ENCODE results near the gene DLX2.

DLX2 gene

DNA sequence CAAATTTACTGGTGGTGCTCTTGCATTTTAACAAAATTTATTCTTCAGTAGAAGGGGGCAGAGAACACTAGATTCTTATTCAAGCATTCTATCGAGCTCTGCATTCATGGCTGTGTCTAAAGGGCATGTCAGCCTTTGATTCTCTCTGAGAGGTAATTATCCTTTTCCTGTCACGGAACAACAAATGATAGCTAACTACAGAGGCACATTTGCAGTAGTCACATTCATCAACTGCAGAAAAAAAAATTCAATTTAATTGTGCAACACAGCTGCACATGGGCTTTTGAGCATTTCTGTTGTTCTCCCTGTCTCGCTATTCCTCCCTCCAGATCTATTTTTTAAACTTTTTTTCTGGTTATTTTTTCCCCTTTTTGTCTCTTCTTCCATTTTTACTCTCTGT lies 30.4 kb downstream of the DLX2 start:
- TF ChIP-seq GATA2 (IDR thresholded peaks at IDR 0.05; ENCODE audit: low read depth, low read length) (no peak), GATA3 (IDR thresholded peaks at IDR 0.05; ENCODE audit: low read depth, low read length) (no peak)

DNA sequence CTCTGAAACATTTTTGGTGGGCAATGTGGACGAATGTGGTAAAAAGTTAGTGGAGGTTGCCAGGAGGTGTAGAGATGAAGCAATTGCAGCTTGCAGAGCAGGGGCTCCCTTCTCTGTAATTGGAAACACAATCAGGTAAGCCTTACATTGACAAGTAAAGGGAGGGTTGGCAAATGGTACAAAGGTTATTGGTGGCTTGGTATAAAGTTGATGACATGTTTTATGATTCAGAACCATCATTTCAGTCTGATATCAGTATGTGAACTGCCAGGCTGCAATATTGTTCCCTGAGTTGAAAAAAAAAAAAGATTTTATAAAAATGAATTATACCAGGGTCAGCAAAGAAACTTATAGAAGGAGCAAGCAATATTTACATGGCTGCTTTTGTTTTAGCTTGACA lies 31.8 kb downstream of the DLX2 start:
- TF ChIP-seq GATA3 (IDR thresholded peaks at IDR 0.05; ENCODE audit: low read depth, low read length) (no peak), GATA2 (IDR thresholded peaks at IDR 0.05; ENCODE audit: low read depth, low read length) (no peak)

DNA sequence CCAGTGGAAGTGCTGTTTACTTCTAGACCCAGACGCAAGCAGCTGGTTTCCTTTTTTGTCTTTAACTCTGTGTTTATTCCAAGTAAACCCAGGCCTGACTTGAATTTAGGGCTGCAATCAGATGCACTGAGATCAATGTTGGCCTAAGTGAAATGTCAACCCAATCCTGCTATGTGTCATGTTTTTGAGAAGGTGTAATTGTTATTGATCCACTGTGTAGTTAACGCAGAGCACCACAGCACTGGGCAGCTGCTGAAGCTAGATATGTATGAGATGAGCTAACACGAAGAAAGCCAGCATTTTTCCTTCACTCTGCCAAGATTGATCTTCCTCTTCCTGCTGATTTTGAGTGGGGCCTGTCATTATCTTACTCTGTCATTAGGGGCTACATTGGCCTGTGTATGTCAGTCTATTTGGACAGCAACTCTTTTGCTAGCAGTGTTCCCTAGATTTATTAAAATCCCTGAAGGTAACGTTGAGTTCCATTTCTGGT lies 36.3 kb downstream of the DLX2 start:
- TF ChIP-seq GATA2 (IDR thresholded peaks at IDR 0.05; ENCODE audit: low read depth, low read length) (no peak), GATA3 (IDR thresholded peaks at IDR 0.05; ENCODE audit: low read depth, low read length) (no peak)

GRCh38 chr2:172065111-172065510 lies 37.6 kb downstream of the DLX2 start:
- TF ChIP-seq GATA2 (IDR thresholded peaks at IDR 0.05; ENCODE audit: low read depth, low read length) (no peak), GATA3 (IDR thresholded peaks at IDR 0.05; ENCODE audit: low read depth, low read length) (no peak)

- TF ChIP-seq GATA3 (IDR thresholded peaks at IDR 0.05; ENCODE audit: low read depth, low read length) (no peak), GATA2 (IDR thresholded peaks at IDR 0.05; ENCODE audit: low read depth, low read length) (no peak)
These were observed 39.3 kb downstream of the DLX2 start for GRCh38 chr2:172063446-172063845.

- no peak for TF ChIP-seq GATA3 (IDR thresholded peaks at IDR 0.05; ENCODE audit: low read depth, low read length)
- TF ChIP-seq GATA2 (IDR thresholded peaks at IDR 0.05; ENCODE audit: low read depth, low read length): no peak
These were observed 40.2 kb downstream of the DLX2 start for GRCh38 chr2:172062402-172063004.

DNA sequence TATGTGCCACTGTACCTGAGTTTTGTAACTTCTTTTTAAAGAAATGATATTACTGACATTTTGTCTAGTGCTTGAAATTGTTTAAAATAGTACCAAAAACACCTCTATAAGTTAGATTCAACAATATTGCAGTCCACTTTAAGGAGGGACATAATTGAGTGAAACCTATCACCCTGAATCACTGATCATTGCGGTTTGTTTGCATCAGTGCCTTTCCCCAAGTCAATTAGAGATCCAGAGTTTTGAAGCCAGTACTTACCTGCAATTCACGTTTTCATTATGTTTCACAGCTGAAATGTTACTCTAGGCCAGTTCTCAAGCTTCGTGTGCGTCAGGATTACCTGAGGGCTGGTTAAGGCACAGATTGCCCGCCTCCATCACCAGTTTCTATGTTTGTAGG lies 44.0 kb downstream of the DLX2 start:
- TF ChIP-seq GATA3 (IDR thresholded peaks at IDR 0.05; ENCODE audit: low read depth, low read length) (no peak), GATA2 (IDR thresholded peaks at IDR 0.05; ENCODE audit: low read depth, low read length) (no peak)

DNA sequence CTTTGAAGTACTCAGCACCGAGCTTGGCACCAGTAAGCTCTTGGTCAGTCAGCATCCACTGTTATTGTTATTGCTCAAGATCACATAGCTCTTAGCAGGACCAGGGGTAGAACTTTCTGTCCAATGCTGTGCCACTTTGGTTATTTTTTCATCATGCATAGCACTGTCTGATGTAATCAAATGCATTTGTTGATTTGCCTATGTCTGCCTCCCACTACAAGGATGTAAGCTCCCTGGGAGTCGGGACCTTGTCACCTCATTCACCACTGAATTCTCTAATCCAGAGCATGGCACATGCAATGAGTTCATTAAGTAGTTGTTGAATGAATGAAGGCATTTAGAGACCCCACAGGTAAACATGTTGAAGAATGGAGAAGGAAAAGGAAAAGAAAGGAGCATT lies 46.4 kb downstream of the DLX2 start:
- TF ChIP-seq GATA2 (IDR thresholded peaks at IDR 0.05; ENCODE audit: low read depth, low read length): no peak

GRCh38 chr2:172053486-172053885 lies 49.2 kb downstream of the DLX2 start:
- no peak for TF ChIP-seq GATA2 (IDR thresholded peaks at IDR 0.05; ENCODE audit: low read depth, low read length)
- TF ChIP-seq GATA3 (IDR thresholded peaks at IDR 0.05; ENCODE audit: low read depth, low read length): no peak

GRCh38 chr2:172052000-172052983 lies 50.4 kb downstream of the DLX2 start:
- TF ChIP-seq GATA2 (IDR thresholded peaks at IDR 0.05; ENCODE audit: low read depth, low read length) (no peak), GATA3 (IDR thresholded peaks at IDR 0.05; ENCODE audit: low read depth, low read length) (no peak)

- TF ChIP-seq GATA3 (IDR thresholded peaks at IDR 0.05; ENCODE audit: low read depth, low read length) (no peak), GATA2 (IDR thresholded peaks at IDR 0.05; ENCODE audit: low read depth, low read length) (no peak)
These were observed 52.1 kb downstream of the DLX2 start for GRCh38 chr2:172050479-172051125.

- no peak for TF ChIP-seq GATA3 (IDR thresholded peaks at IDR 0.05; ENCODE audit: low read depth, low read length)
- no peak for TF ChIP-seq GATA2 (IDR thresholded peaks at IDR 0.05; ENCODE audit: low read depth, low read length)
These were observed 53.1 kb downstream of the DLX2 start for GRCh38 chr2:172049567-172050120.

Measured in SH-SY5Y (cell line).